ENCODE results near the gene PRCD. TPM values are rescaled to one million over a fixed set of nuclear protein-coding genes. Genes with fewer than 3 reads are reported as not detected.

Gene PRCD
- total and polyA plus RNA-seq, 5 donors from 2014 or later: 0.52 TPM; not detected in 4

GRCh38 chr17:76566613-76566943 lies 26.7 kb downstream of the PRCD start:
- Histone ChIP-seq H3K27me3 (ENCODE audit: control insufficient read depth, insufficient read depth, low read length) (no peaks in the 10 kb centered on the region), H3K4me1 (ENCODE audit: control insufficient read depth, insufficient read depth, low read length, poor library complexity, severe bottlenecking) (peaks cover 5% of the 10 kb centered on the region), H3K27ac (ENCODE audit: insufficient read depth, low read length, poor library complexity, severe bottlenecking) (no peak overlapping the region), H3K4me3 (ENCODE audit: low read depth, low read length) (no peak overlapping the region), H3K36me3 (ENCODE audit: control insufficient read depth, insufficient read depth, low read length) (peaks cover 35% of the 10 kb centered on the region), H3K9me3 (ENCODE audit: control insufficient read depth in 2 of 2, low read length in 2 of 2) (no peaks in the 10 kb centered on the region)
- Mint-ChIP-seq H3K27ac (no peak overlapping the region), H3K4me1 (peaks cover 4 to 25% (median 14%) of the 10 kb centered on the region in 4 donors), H3K27me3 (no peaks in the 10 kb centered on the region), H3K4me3 (no peak overlapping the region), H3K9me3 (no peaks in the 10 kb centered on the region), H3K36me3 (peaks cover 26% of the 10 kb centered on the region)
- DNase-seq (no peak), ATAC-seq (ENCODE audit: low read depth in 2 of 2) (no peak)

GRCh38 chr17:76566988-76567431 lies 27.2 kb downstream of the PRCD start:
- no peaks in the 10 kb centered on the region for H3K27me3 ChIP-seq (ENCODE audit: control insufficient read depth, insufficient read depth, low read length)
- H3K27me3 Mint-ChIP-seq: no peaks in the 10 kb centered on the region
- no peaks in the 10 kb centered on the region for H3K9me3 Mint-ChIP-seq
- H3K4me1 ChIP-seq (ENCODE audit: control insufficient read depth, insufficient read depth, low read length, poor library complexity, severe bottlenecking): peaks cover 1% of the 10 kb centered on the region
- no peak for DNase-seq
- no peak overlapping the region for H3K4me3 ChIP-seq (ENCODE audit: low read depth, low read length)
- no peaks in the 10 kb centered on the region for H3K9me3 ChIP-seq (ENCODE audit: control insufficient read depth in 2 of 2, low read length in 2 of 2)
- peaks cover 30% of the 10 kb centered on the region for H3K36me3 ChIP-seq (ENCODE audit: control insufficient read depth, insufficient read depth, low read length)
- peaks cover under 1 to 21% (median 10%) of the 10 kb centered on the region in 4 donors for H3K4me1 Mint-ChIP-seq
- H3K27ac ChIP-seq (ENCODE audit: insufficient read depth, low read length, poor library complexity, severe bottlenecking): no peak overlapping the region
- H3K4me3 Mint-ChIP-seq: no peak overlapping the region
- peaks cover 22% of the 10 kb centered on the region for H3K36me3 Mint-ChIP-seq
- no peak overlapping the region for H3K27ac Mint-ChIP-seq
- ATAC-seq (ENCODE audit: low read depth in 2 of 2): no peak

- H3K4me3 Mint-ChIP-seq: no peak overlapping the region
- Histone ChIP-seq H3K36me3 (ENCODE audit: control insufficient read depth, insufficient read depth, low read length) (peaks cover 26% of the 10 kb centered on the region), H3K27me3 (ENCODE audit: control insufficient read depth, insufficient read depth, low read length) (no peaks in the 10 kb centered on the region), H3K27ac (ENCODE audit: insufficient read depth, low read length, poor library complexity, severe bottlenecking) (no peak overlapping the region), H3K9me3 (ENCODE audit: control insufficient read depth in 2 of 2, low read length in 2 of 2) (no peaks in the 10 kb centered on the region), H3K4me1 (ENCODE audit: control insufficient read depth, insufficient read depth, low read length, poor library complexity, severe bottlenecking) (no peaks in the 10 kb centered on the region), H3K4me3 (ENCODE audit: low read depth, low read length) (no peak overlapping the region)
- H3K36me3 Mint-ChIP-seq: peaks cover 20% of the 10 kb centered on the region
- ATAC-seq (ENCODE audit: low read depth in 2 of 2) (no peak), DNase-seq (no peak)
- H3K9me3 Mint-ChIP-seq: no peaks in the 10 kb centered on the region
- no peaks in the 10 kb centered on the region for H3K27me3 Mint-ChIP-seq
- peaks cover 0 to 17% (median 7%) of the 10 kb centered on the region in 4 donors for H3K4me1 Mint-ChIP-seq
- H3K27ac Mint-ChIP-seq: no peak overlapping the region
Observed at GRCh38 chr17:76567634-76568432, 28.0 kb downstream of the PRCD start.

GRCh38 chr17:76568811-76569221 lies 29.0 kb downstream of the PRCD start:
- no peak overlapping the region for H3K4me3 Mint-ChIP-seq

GRCh38 chr17:76569607-76570279 lies 29.9 kb downstream of the PRCD start:
- no peak overlapping the region for H3K4me3 ChIP-seq (ENCODE audit: low read depth, low read length)
- H3K27me3 Mint-ChIP-seq: no peaks in the 10 kb centered on the region
- H3K4me1 ChIP-seq (ENCODE audit: control insufficient read depth, insufficient read depth, low read length, poor library complexity, severe bottlenecking): no peaks in the 10 kb centered on the region
- no peak overlapping the region for H3K4me3 Mint-ChIP-seq
- H3K9me3 ChIP-seq (ENCODE audit: control insufficient read depth in 2 of 2, low read length in 2 of 2): no peaks in the 10 kb centered on the region
- no peak overlapping the region for H3K27ac Mint-ChIP-seq
- no peak for DNase-seq
- H3K9me3 Mint-ChIP-seq: no peaks in the 10 kb centered on the region
- H3K4me1 Mint-ChIP-seq: peaks cover 0 to 12% (median 3%) of the 10 kb centered on the region in 4 donors
- peaks cover 15% of the 10 kb centered on the region for H3K36me3 Mint-ChIP-seq
- H3K36me3 ChIP-seq (ENCODE audit: control insufficient read depth, insufficient read depth, low read length): peaks cover 15% of the 10 kb centered on the region
- no peak for ATAC-seq (ENCODE audit: low read depth in 2 of 2)
- H3K27me3 ChIP-seq (ENCODE audit: control insufficient read depth, insufficient read depth, low read length): no peaks in the 10 kb centered on the region
- no peak overlapping the region for H3K27ac ChIP-seq (ENCODE audit: insufficient read depth, low read length, poor library complexity, severe bottlenecking)

More at GRCh38 chr17:76568811-76569221, 29.0 kb downstream of the PRCD start:
- Histone ChIP-seq H3K27me3 (ENCODE audit: control insufficient read depth, insufficient read depth, low read length) (no peaks in the 10 kb centered on the region), H3K4me1 (ENCODE audit: control insufficient read depth, insufficient read depth, low read length, poor library complexity, severe bottlenecking) (no peaks in the 10 kb centered on the region), H3K9me3 (ENCODE audit: control insufficient read depth in 2 of 2, low read length in 2 of 2) (no peaks in the 10 kb centered on the region), H3K27ac (ENCODE audit: insufficient read depth, low read length, poor library complexity, severe bottlenecking) (no peak overlapping the region), H3K36me3 (ENCODE audit: control insufficient read depth, insufficient read depth, low read length) (peaks cover 20% of the 10 kb centered on the region), H3K4me3 (ENCODE audit: low read depth, low read length) (no peak overlapping the region)
- Mint-ChIP-seq H3K27me3 (no peaks in the 10 kb centered on the region), H3K27ac (no peak overlapping the region), H3K9me3 (no peaks in the 10 kb centered on the region), H3K4me1 (peaks cover 0 to 12% (median 3%) of the 10 kb centered on the region in 4 donors), H3K36me3 (peaks cover 15% of the 10 kb centered on the region)
- ATAC-seq (ENCODE audit: low read depth in 2 of 2) (no peak), DNase-seq (no peak)

- Mint-ChIP-seq H3K4me3 (no peak overlapping the region), H3K9me3 (no peaks in the 10 kb centered on the region), H3K36me3 (peaks cover 9% of the 10 kb centered on the region), H3K27ac (no peak overlapping the region), H3K27me3 (peaks cover 5% of the 10 kb centered on the region), H3K4me1 (peaks cover 0 to 12% (median 3%) of the 10 kb centered on the region in 4 donors)
- no peak for DNase-seq
- no peak overlapping the region for H3K27ac ChIP-seq (ENCODE audit: insufficient read depth, low read length, poor library complexity, severe bottlenecking)
- ATAC-seq (ENCODE audit: low read depth in 2 of 2): no peak
- H3K36me3 ChIP-seq (ENCODE audit: control insufficient read depth, insufficient read depth, low read length): peaks cover 9% of the 10 kb centered on the region
- no peaks in the 10 kb centered on the region for H3K4me1 ChIP-seq (ENCODE audit: control insufficient read depth, insufficient read depth, low read length, poor library complexity, severe bottlenecking)
- H3K9me3 ChIP-seq (ENCODE audit: control insufficient read depth in 2 of 2, low read length in 2 of 2): no peaks in the 10 kb centered on the region
- H3K4me3 ChIP-seq (ENCODE audit: low read depth, low read length): no peak overlapping the region
- H3K27me3 ChIP-seq (ENCODE audit: control insufficient read depth, insufficient read depth, low read length): no peaks in the 10 kb centered on the region
Observed at GRCh38 chr17:76570457-76570856, 30.6 kb downstream of the PRCD start.

GRCh38 chr17:76570877-76571471 lies 31.1 kb downstream of the PRCD start:
- no peaks in the 10 kb centered on the region for H3K27me3 ChIP-seq (ENCODE audit: control insufficient read depth, insufficient read depth, low read length)

More at GRCh38 chr17:76570877-76571471, 31.1 kb downstream of the PRCD start:
- Histone ChIP-seq H3K9me3 (ENCODE audit: control insufficient read depth in 2 of 2, low read length in 2 of 2) (no peaks in the 10 kb centered on the region), H3K27ac (ENCODE audit: insufficient read depth, low read length, poor library complexity, severe bottlenecking) (no peak overlapping the region), H3K36me3 (ENCODE audit: control insufficient read depth, insufficient read depth, low read length) (peaks cover 4% of the 10 kb centered on the region), H3K4me3 (ENCODE audit: low read depth, low read length) (no peak overlapping the region), H3K4me1 (ENCODE audit: control insufficient read depth, insufficient read depth, low read length, poor library complexity, severe bottlenecking) (no peaks in the 10 kb centered on the region)
- H3K9me3 Mint-ChIP-seq: no peaks in the 10 kb centered on the region
- peaks cover 5% of the 10 kb centered on the region for H3K27me3 Mint-ChIP-seq
- H3K36me3 Mint-ChIP-seq: peaks cover 4% of the 10 kb centered on the region
- ATAC-seq (ENCODE audit: low read depth in 2 of 2) (no peak), DNase-seq (no peak)
- peak overlapping the region in 1 of 4 donors; percentile 29 for H3K4me3 Mint-ChIP-seq
- H3K4me1 Mint-ChIP-seq: peaks cover 0 to 10% (median 4%) of the 10 kb centered on the region in 4 donors
- H3K27ac Mint-ChIP-seq: no peak overlapping the region
